GM12878 (cell line): ENCODE measurements around the gene MRPL18. TPM values are rescaled to one million over a fixed set of nuclear protein-coding genes. Genes with fewer than 3 reads are reported as not detected.

ENCODE experiments used
- BRCA1 ChIP-seq: IDR thresholded peaks from 2 replicates; pipeline ENCODE4 v1.6.1; 2011; ENCODE audit warnings: low read depth, low read length, improper control_type of control experiment
- CREB1 ChIP-seq: IDR thresholded peaks from 2 replicates; pipeline ENCODE4 v1.6.1; 2012; ENCODE audit warnings: low read depth, mild to moderate bottlenecking, inconsistent platforms
- E4F1 ChIP-seq: fragments of 450-650 bp; IDR thresholded peaks from 2 replicates; pipeline ENCODE4 v1.6.1; 2018; ENCODE audit warnings: borderline replicate concordance, mild to moderate bottlenecking; ENCODE audit not compliant: partially characterized antibody
- GABPA ChIP-seq: IDR thresholded peaks from 2 replicates; pipeline ENCODE4 v1.6.1; 2014; ENCODE audit warnings: antibody characterized with exemption, low read depth, mild to moderate bottlenecking, inconsistent platforms
- GATAD2B ChIP-seq: fragments of 450-650 bp; conservative IDR thresholded peaks from 2 replicates; pipeline ENCODE4 v1.6.1; 2017; ENCODE audit warnings: low read depth, mild to moderate bottlenecking, moderate library complexity
- HDAC2 ChIP-seq: fragments of 200-600 bp; sonication (generic); IDR thresholded peaks from 2 replicates; pipeline ENCODE4 v1.6.1; 2017
- HSF1 ChIP-seq: fragments of 150-350 bp; IDR thresholded peaks from 2 replicates; pipeline ENCODE4 v1.6.1; 2014; ENCODE audit warnings: mild to moderate bottlenecking, low read depth, low read length
- IKZF2 ChIP-seq, 2 experiments: fragments of 450-650 bp; IDR thresholded peaks; 2 replicates each; pipeline ENCODE4 v1.6.1; 2017; ENCODE audit warnings: mild to moderate bottlenecking in 2 of 2, moderate library complexity in 2 of 2
- MXI1 ChIP-seq: fragments of 150-350 bp; IDR thresholded peaks from 2 replicates; pipeline ENCODE4 v1.6.1; 2011; ENCODE audit warnings: low read depth, mild to moderate bottlenecking, inconsistent platforms, low read length, improper control_type of control experiment
- NR2C2 ChIP-seq: IDR thresholded peaks from 2 replicates; pipeline ENCODE4 v1.6.1; 2011; ENCODE audit warnings: borderline replicate concordance, low read depth; ENCODE audit not compliant: control insufficient read depth, insufficient read length
- TCF3 ChIP-seq: IDR thresholded peaks from 2 replicates; pipeline ENCODE4 v1.6.1; 2012; ENCODE audit warnings: low read depth, mild to moderate bottlenecking, low read length, borderline replicate concordance; ENCODE audit not compliant: insufficient read depth
- WRNIP1 ChIP-seq: IDR thresholded peaks from 2 replicates; pipeline ENCODE4 v1.6.1; 2011; ENCODE audit warnings: low read depth, low read length, improper control_type of control experiment, borderline replicate concordance
- ZBTB11 ChIP-seq: fragments of 450-650 bp; formaldehyde crosslinking; IDR thresholded peaks from 2 replicates; pipeline ENCODE4 v1.5.0; 2022; ENCODE audit warnings: mild to moderate bottlenecking, missing genetic modification characterization
- polyA plus RNA-seq, 11 experiments: library from polyadenylated mRNA; depleted of rRNA in 4 of 11; unstranded in 6 of 11; stranded (reverse) in 5 of 11; fragments of >200 nt; fragmentation: Nextera tagmentation in 4 of 11; fragmentation: Illumina TruSeq in 1 of 11; extraction: Ambion mirVana in 4 of 11; extraction: Trizol in 1 of 11; gene quantifications; 1 replicate in 1 of 11; 2 replicates in 10 of 11; pipeline versions ENCODE4 v1.2.1 to v1.2.3, GENCODE V29; 2011 to 2016; ENCODE audit warnings: inconsistent platforms in 2 of 11, missing spikeins in 2 of 11, low read depth in 1 of 11
- total RNA-seq, 4 experiments: library from RNA; depleted of rRNA in 3 of 4; stranded (reverse); fragments of >200 nt in 3 of 4; fragmentation: Illumina TruSeq in 1 of 4; extraction: Trizol in 1 of 4; gene quantifications; 2 replicates each; pipeline versions ENCODE4 v1.2.1 to v1.2.3, GENCODE V29; 2013 to 2021
- TF ChIP-seq, protein P1 (sequence below): fragments of 450-650 bp; IDR thresholded peaks from 2 replicates; pipeline ENCODE4 v1.6.1; 2017; ENCODE audit warnings: mild to moderate bottlenecking, low read depth, inconsistent platforms; ENCODE audit not compliant: poor library complexity, severe bottlenecking
- TF ChIP-seq, protein P2 (sequence below): fragments of 450-650 bp; IDR thresholded peaks from 2 replicates; pipeline ENCODE4 v1.6.1; 2017; ENCODE audit warnings: antibody characterized with exemption, mild to moderate bottlenecking, moderate library complexity

MRPL18 gene
- total and polyA plus RNA-seq, 10 of the 15 experiments (the other 5 are each of a cell fraction or from before 2014, with no cell fraction given) = 68.5 to 203 (median 116) TPM

- TF ChIP-seq GABPA (peak; percentile 92), E4F1 (peak; percentile 41), WRNIP1 (no peak), TCF3 (peak; percentile 58; the same call in 1 of the 2 replicates), HSF1 (peak; percentile 100), NR2C2 (no peak), BRCA1 (no peak), GATAD2B (peak; percentile 33; the same call in 1 of the 2 replicates), ZBTB11 (CRISPR knock-in tag) (no peak), MXI1 (no peak; the same call in 1 of the 2 replicates), HDAC2 (no peak), IKZF2 (IDR thresholded peaks at IDR 0.05) (peak; percentile 41 to 64; a peak in 3 of 4 replicates), CREB1 (peak; percentile 74)
- TF ChIP-seq, protein P1, sequence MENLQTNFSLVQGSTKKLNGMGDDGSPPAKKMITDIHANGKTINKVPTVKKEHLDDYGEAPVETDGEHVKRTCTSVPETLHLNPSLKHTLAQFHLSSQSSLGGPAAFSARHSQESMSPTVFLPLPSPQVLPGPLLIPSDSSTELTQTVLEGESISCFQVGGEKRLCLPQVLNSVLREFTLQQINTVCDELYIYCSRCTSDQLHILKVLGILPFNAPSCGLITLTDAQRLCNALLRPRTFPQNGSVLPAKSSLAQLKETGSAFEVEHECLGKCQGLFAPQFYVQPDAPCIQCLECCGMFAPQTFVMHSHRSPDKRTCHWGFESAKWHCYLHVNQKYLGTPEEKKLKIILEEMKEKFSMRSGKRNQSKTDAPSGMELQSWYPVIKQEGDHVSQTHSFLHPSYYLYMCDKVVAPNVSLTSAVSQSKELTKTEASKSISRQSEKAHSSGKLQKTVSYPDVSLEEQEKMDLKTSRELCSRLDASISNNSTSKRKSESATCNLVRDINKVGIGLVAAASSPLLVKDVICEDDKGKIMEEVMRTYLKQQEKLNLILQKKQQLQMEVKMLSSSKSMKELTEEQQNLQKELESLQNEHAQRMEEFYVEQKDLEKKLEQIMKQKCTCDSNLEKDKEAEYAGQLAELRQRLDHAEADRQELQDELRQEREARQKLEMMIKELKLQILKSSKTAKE = no peak
- TF ChIP-seq, protein P2, sequence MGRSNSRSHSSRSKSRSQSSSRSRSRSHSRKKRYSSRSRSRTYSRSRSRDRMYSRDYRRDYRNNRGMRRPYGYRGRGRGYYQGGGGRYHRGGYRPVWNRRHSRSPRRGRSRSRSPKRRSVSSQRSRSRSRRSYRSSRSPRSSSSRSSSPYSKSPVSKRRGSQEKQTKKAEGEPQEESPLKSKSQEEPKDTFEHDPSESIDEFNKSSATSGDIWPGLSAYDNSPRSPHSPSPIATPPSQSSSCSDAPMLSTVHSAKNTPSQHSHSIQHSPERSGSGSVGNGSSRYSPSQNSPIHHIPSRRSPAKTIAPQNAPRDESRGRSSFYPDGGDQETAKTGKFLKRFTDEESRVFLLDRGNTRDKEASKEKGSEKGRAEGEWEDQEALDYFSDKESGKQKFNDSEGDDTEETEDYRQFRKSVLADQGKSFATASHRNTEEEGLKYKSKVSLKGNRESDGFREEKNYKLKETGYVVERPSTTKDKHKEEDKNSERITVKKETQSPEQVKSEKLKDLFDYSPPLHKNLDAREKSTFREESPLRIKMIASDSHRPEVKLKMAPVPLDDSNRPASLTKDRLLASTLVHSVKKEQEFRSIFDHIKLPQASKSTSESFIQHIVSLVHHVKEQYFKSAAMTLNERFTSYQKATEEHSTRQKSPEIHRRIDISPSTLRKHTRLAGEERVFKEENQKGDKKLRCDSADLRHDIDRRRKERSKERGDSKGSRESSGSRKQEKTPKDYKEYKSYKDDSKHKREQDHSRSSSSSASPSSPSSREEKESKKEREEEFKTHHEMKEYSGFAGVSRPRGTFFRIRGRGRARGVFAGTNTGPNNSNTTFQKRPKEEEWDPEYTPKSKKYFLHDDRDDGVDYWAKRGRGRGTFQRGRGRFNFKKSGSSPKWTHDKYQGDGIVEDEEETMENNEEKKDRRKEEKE = no peak
These were observed 704 bp upstream of the MRPL18 start, which contains the start of gene TCP1 (continued) for GRCh38 chr6:159789377-159790148.
